Ovary (tissue), 3 donors: ENCODE results near the gene SEC16B.

ENCODE experiments used
- EP300 ChIP-seq: sonication (generic); formaldehyde crosslinking; IDR thresholded peaks from one replicate; pipeline ENCODE4 v1.6.1; 2017; ENCODE audit warnings: antibody characterized with exemption
- POLR2A ChIP-seq: fragments of 450-650 bp; IDR thresholded peaks from one replicate; pipeline ENCODE4 v1.6.1; 2017; ENCODE audit warnings: antibody characterized with exemption, mild to moderate bottlenecking, moderate library complexity
- TF ChIP-seq, protein P1 (sequence below), 3 donors: fragments of 450-650 bp in 2 of 3; fragments of 200-600 bp in 1 of 3; IDR thresholded peaks; one replicate each; pipeline versions ENCODE4 v1.5.1 to v1.8.0; 2016 to 2022; ENCODE audit warnings: antibody characterized with exemption in 3 of 3, mild to moderate bottlenecking in 1 of 3
- donor health status: DM: no; HTN: no; CAD: no.

DNA sequence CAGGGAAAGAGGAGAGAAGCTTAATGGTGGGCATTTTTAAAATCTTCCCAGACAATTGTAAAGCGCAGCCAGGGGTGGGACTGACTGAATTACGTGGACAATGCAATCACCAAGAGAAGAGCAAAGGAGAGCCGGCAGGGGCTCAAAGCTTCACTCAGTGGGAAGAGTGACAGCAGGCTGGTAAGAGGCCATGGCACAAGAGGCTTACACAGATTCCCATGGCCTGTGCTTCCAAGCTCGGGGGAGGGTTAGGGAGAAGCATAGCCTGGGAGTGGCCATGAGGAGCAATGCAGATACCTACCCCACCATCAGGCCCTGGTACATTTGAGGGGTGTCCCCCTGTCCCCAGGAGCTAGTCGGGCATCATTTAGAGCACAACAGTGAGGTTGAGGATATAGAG lies 27.1 kb upstream of the SEC16B start:
- TF ChIP-seq EP300 (no peak), POLR2A (no peak)
- TF ChIP-seq, protein P1, sequence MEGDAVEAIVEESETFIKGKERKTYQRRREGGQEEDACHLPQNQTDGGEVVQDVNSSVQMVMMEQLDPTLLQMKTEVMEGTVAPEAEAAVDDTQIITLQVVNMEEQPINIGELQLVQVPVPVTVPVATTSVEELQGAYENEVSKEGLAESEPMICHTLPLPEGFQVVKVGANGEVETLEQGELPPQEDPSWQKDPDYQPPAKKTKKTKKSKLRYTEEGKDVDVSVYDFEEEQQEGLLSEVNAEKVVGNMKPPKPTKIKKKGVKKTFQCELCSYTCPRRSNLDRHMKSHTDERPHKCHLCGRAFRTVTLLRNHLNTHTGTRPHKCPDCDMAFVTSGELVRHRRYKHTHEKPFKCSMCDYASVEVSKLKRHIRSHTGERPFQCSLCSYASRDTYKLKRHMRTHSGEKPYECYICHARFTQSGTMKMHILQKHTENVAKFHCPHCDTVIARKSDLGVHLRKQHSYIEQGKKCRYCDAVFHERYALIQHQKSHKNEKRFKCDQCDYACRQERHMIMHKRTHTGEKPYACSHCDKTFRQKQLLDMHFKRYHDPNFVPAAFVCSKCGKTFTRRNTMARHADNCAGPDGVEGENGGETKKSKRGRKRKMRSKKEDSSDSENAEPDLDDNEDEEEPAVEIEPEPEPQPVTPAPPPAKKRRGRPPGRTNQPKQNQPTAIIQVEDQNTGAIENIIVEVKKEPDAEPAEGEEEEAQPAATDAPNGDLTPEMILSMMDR (IDR thresholded peaks at IDR 0.05), result no peak
